Endothelial cell (in vitro differentiated cells): ENCODE data around the gene GALNT17. TPM values are rescaled to one million over a fixed set of nuclear protein-coding genes. Genes with fewer than 3 reads are reported as not detected.

ENCODE experiments used
- DNase-seq: peaks from one replicate; pipeline ENCODE4 v3.0.0; 2021; ENCODE audit warnings: low spot score
- H3K27ac Mint-ChIP-seq: one replicate; pipeline ENCODE4 v1.8.0; 2021; ENCODE audit warnings: mixed read lengths, inconsistent platforms; ENCODE audit not compliant: unreplicated experiment
- H3K27me3 Mint-ChIP-seq: one replicate; pipeline ENCODE4 v1.8.0; 2021; ENCODE audit warnings: mild to moderate bottlenecking, moderate library complexity, mixed read lengths, inconsistent platforms; ENCODE audit not compliant: unreplicated experiment
- H3K36me3 Mint-ChIP-seq: one replicate; pipeline ENCODE4 v1.8.0; 2021; ENCODE audit warnings: mild to moderate bottlenecking, low read depth, mixed read lengths, inconsistent platforms; ENCODE audit not compliant: unreplicated experiment
- H3K4me1 Mint-ChIP-seq: one replicate; pipeline ENCODE4 v1.8.0; 2021; ENCODE audit warnings: mild to moderate bottlenecking, mixed read lengths, inconsistent platforms; ENCODE audit not compliant: unreplicated experiment
- H3K4me3 Mint-ChIP-seq: one replicate; pipeline ENCODE4 v1.8.0; 2021; ENCODE audit warnings: mild to moderate bottlenecking, mixed read lengths, inconsistent platforms; ENCODE audit not compliant: unreplicated experiment
- H3K9me3 Mint-ChIP-seq: one replicate; pipeline ENCODE4 v1.8.0; 2021; ENCODE audit warnings: mixed read lengths, inconsistent platforms; ENCODE audit not compliant: unreplicated experiment
- CTCF ChIP-seq: fragments of 200-600 bp; sonication (generic); IDR thresholded peaks from one replicate; pipeline ENCODE4 v1.5.0; 2021; ENCODE audit warnings: antibody characterized with exemption; ENCODE audit not compliant: unreplicated experiment
- total RNA-seq: library from RNA; stranded (reverse); fragmentation: NEBNext Ultra II Directional; extraction: Animal tissue kit (Norgen Biotek cat#: 25700); gene quantifications from one replicate; pipeline ENCODE4 v1.2.1, GENCODE V29; 2021; ENCODE audit not compliant: unreplicated experiment

Gene GALNT17
- total RNA-seq, 1 donor from 2014 or later = 0.38 TPM

GRCh38 chr7:71486856-71487628 lies 355.1 kb downstream of the GALNT17 start:
- no peaks in the 10 kb centered on the region for H3K4me1 Mint-ChIP-seq
- TF ChIP-seq CTCF = no peak
- no peak for DNase-seq
- no peak overlapping the region for H3K4me3 Mint-ChIP-seq
- peaks cover 15% of the 10 kb centered on the region for H3K9me3 Mint-ChIP-seq
- H3K27ac Mint-ChIP-seq = no peak overlapping the region
- peaks cover 3% of the 10 kb centered on the region for H3K36me3 Mint-ChIP-seq
- H3K27me3 Mint-ChIP-seq = no peaks in the 10 kb centered on the region

- Mint-ChIP-seq H3K4me1 (no peaks in the 10 kb centered on the region), H3K9me3 (peaks cover 21% of the 10 kb centered on the region), H3K36me3 (peaks cover 3% of the 10 kb centered on the region), H3K27ac (no peak overlapping the region), H3K27me3 (peaks cover 1% of the 10 kb centered on the region), H3K4me3 (no peak overlapping the region)
- TF ChIP-seq CTCF = no peak
- DNase-seq = no peak
Observed at GRCh38 chr7:71488308-71488707, 356.4 kb downstream of the GALNT17 start.

GRCh38 chr7:71491336-71491735 lies 359.4 kb downstream of the GALNT17 start:
- Mint-ChIP-seq H3K9me3 (peaks cover 22% of the 10 kb centered on the region), H3K27ac (no peak overlapping the region), H3K36me3 (peaks cover 4% of the 10 kb centered on the region)

GRCh38 chr7:71495828-71496227 lies 363.9 kb downstream of the GALNT17 start:
- H3K27ac Mint-ChIP-seq = no peak overlapping the region
- TF ChIP-seq CTCF = no peak
- no peaks in the 10 kb centered on the region for H3K4me1 Mint-ChIP-seq
- peaks cover 21% of the 10 kb centered on the region for H3K9me3 Mint-ChIP-seq
- H3K36me3 Mint-ChIP-seq = peaks cover 3% of the 10 kb centered on the region
- DNase-seq = no peak
- peak overlapping the region; percentile 21 for H3K4me3 Mint-ChIP-seq
- H3K27me3 Mint-ChIP-seq = peaks cover 4% of the 10 kb centered on the region

More at GRCh38 chr7:71491336-71491735, 359.4 kb downstream of the GALNT17 start:
- Mint-ChIP-seq H3K4me3 (no peak overlapping the region), H3K27me3 (peaks cover 4% of the 10 kb centered on the region), H3K4me1 (no peaks in the 10 kb centered on the region)
- no peak for TF ChIP-seq CTCF
- no peak for DNase-seq

GRCh38 chr7:71497256-71497946 lies 365.5 kb downstream of the GALNT17 start:
- H3K9me3 Mint-ChIP-seq = peaks cover 22% of the 10 kb centered on the region

More at GRCh38 chr7:71497256-71497946, 365.5 kb downstream of the GALNT17 start:
- Mint-ChIP-seq H3K4me3 (no peak overlapping the region), H3K27me3 (peaks cover 3% of the 10 kb centered on the region), H3K27ac (no peak overlapping the region), H3K36me3 (peaks cover 8% of the 10 kb centered on the region), H3K4me1 (no peaks in the 10 kb centered on the region)
- no peak for TF ChIP-seq CTCF
- DNase-seq = no peak
